ENCODE data around the gene RPS17.
"Not testable (repeated sequence)": the region's sequence is repeated elsewhere in the genome, so short reads cannot be mapped to it uniquely, and the experiment has no call there.

The RPS17 gene

GRCh38 chr15:82507693-82508092, 32.6 kb downstream of the RPS17 start:
- DNase-seq (ENCODE audit: low read depth in 2 of 2): not testable (repeated sequence)

- DNase-seq (ENCODE audit: low read depth in 2 of 2): not testable (repeated sequence)
Measured at GRCh38 chr15:82507087-82507486, 33.2 kb downstream of the RPS17 start.

- DNase-seq (ENCODE audit: low read depth in 2 of 2): not testable (repeated sequence)
Measured at GRCh38 chr15:82505842-82506241, 34.4 kb downstream of the RPS17 start.

- not testable (repeated sequence) for DNase-seq (ENCODE audit: low read depth in 2 of 2)
Measured at GRCh38 chr15:82504074-82504473, 36.2 kb downstream of the RPS17 start.

GRCh38 chr15:82502700-82503339, 37.4 kb downstream of the RPS17 start:
- not testable (repeated sequence) for DNase-seq (ENCODE audit: low read depth in 2 of 2)

GRCh38 chr15:82500772-82501171, 39.5 kb downstream of the RPS17 start:
- not testable (repeated sequence) for DNase-seq (ENCODE audit: low read depth in 2 of 2)

- not testable (repeated sequence) for DNase-seq (ENCODE audit: low read depth in 2 of 2)
Measured at GRCh38 chr15:82497978-82498377, 42.3 kb downstream of the RPS17 start.

GRCh38 chr15:82488250-82488649, 52.0 kb downstream of the RPS17 start:
- not testable (repeated sequence) for DNase-seq (ENCODE audit: low read depth in 2 of 2)

- DNase-seq (ENCODE audit: low read depth in 2 of 2): not testable (repeated sequence)
Measured at GRCh38 chr15:82487045-82487444, 53.2 kb downstream of the RPS17 start.

Data from stimulated activated CD4-positive, alpha-beta T cell treated with anti-CD3 and anti-CD28 coated beads, Interleukin-1b, Interleukin-23, amount 100 ng/mL, for 4 hours (primary cell).